ENCODE measurements around the gene CCDC134.
"Not testable (repeated sequence)": the region's sequence is repeated elsewhere in the genome, so short reads cannot be mapped to it uniquely, and the experiment has no call there.

CCDC134 gene

GRCh38 chr22:41844513-41844912, 44.0 kb downstream of the CCDC134 start:
- no peak for DNase-seq (ENCODE audit: low read depth)

- no peak for DNase-seq (ENCODE audit: low read depth)
These were observed 45.1 kb downstream of the CCDC134 start for GRCh38 chr22:41845380-41846267.

- no peak for DNase-seq (ENCODE audit: low read depth)
These were observed 45.9 kb downstream of the CCDC134 start for GRCh38 chr22:41846268-41846987.

- DNase-seq (ENCODE audit: low read depth): no peak
These were observed 46.8 kb downstream of the CCDC134 start for GRCh38 chr22:41847300-41847699.

GRCh38 chr22:41848468-41848867, 48.0 kb downstream of the CCDC134 start:
- DNase-seq (ENCODE audit: low read depth): no peak

GRCh38 chr22:41856469-41856868, 56.0 kb downstream of the CCDC134 start:
- no peak for DNase-seq (ENCODE audit: low read depth)

- peak; percentile 87 for DNase-seq (ENCODE audit: low read depth)
These were observed 56.8 kb downstream of the CCDC134 start for GRCh38 chr22:41857155-41857859.

GRCh38 chr22:41857860-41858199, 57.4 kb downstream of the CCDC134 start:
- no peak for DNase-seq (ENCODE audit: low read depth)

GRCh38 chr22:41862160-41862529, 61.7 kb downstream of the CCDC134 start:
- DNase-seq (ENCODE audit: low read depth): no peak

- DNase-seq (ENCODE audit: low read depth): no peak
These were observed 62.2 kb downstream of the CCDC134 start for GRCh38 chr22:41862530-41863266.

GRCh38 chr22:41863472-41863871, 63.0 kb downstream of the CCDC134 start:
- DNase-seq (ENCODE audit: low read depth): no peak

- no peak for DNase-seq (ENCODE audit: low read depth)
These were observed 68.1 kb downstream of the CCDC134 start for GRCh38 chr22:41868556-41868955.

- not testable (repeated sequence) for DNase-seq (ENCODE audit: low read depth)
These were observed 69.6 kb downstream of the CCDC134 start for GRCh38 chr22:41870081-41870480.

GRCh38 chr22:41870786-41871185, 70.3 kb downstream of the CCDC134 start:
- no peak for DNase-seq (ENCODE audit: low read depth)

- no peak for DNase-seq (ENCODE audit: low read depth)
These were observed 72.9 kb downstream of the CCDC134 start for GRCh38 chr22:41873391-41873790.

GRCh38 chr22:41874090-41874489, 73.6 kb downstream of the CCDC134 start:
- DNase-seq (ENCODE audit: low read depth): no peak

- no peak for DNase-seq (ENCODE audit: low read depth)
These were observed 75.2 kb downstream of the CCDC134 start for GRCh38 chr22:41875531-41876270.

All from ELR (cell line).